ENCODE measurements around the gene AFAP1. TPM values are rescaled to one million over a fixed set of nuclear protein-coding genes. Genes with fewer than 3 reads are reported as not detected.

AFAP1 gene
- polyA plus RNA-seq: 1 to 10 TPM; 2.0 to 4.0 TPM

- 1% methylated on average over 66 to 96 of the region's 96 CpGs for WGBS, 2 donors
- Histone ChIP-seq H3K36me3 (ENCODE audit: control insufficient read depth in 2 of 2, insufficient read depth in 2 of 2, low read length in 1 of 2) (no peaks in the 10 kb centered on the region), H3K9me3 (ENCODE audit: control insufficient read depth in 2 of 2, insufficient read depth in 1 of 2, low read depth in 1 of 2, low read length in 1 of 2) (no peaks in the 10 kb centered on the region), H3K27ac (ENCODE audit: low read depth in 2 of 2, low read length in 1 of 2) (peak within 1 kb of the TSS; percentile 90 to 92), H3K27me3 (ENCODE audit: control insufficient read depth in 1 of 2, insufficient read depth in 2 of 2, low read length in 2 of 2) (no peaks in the 10 kb centered on the region), H3K4me3 (ENCODE audit: low read depth in 1 of 2, low read length in 2 of 2) (peak within 1 kb of the TSS; percentile 67 to 82), H3K4me1 (ENCODE audit: control insufficient read depth in 2 of 2, insufficient read depth in 2 of 2, low read length in 1 of 2) (peaks cover 0 to 9% of the 10 kb centered on the region in 2 donors)
Measured at GRCh38 chr4:7939377-7940108, at the start of gene AFAP1. TSS of gene AFAP1 (minus strand) at chr4:7939861. CDS start at chr4:7872078, 67,783 bp downstream.

GRCh38 chr4:7988437-7988836, 48.8 kb upstream of the AFAP1 start:
- H3K4me1 ChIP-seq (ENCODE audit: control insufficient read depth in 2 of 2, insufficient read depth in 2 of 2, low read length in 1 of 2): peaks cover 0 to 3% of the 10 kb centered on the region in 2 donors
- H3K27me3 ChIP-seq (ENCODE audit: control insufficient read depth in 1 of 2, insufficient read depth in 2 of 2, low read length in 2 of 2): no peaks in the 10 kb centered on the region
- 60 to 82% methylated on average over 1 of the region's 1 CpG for WGBS, 2 donors
- H3K9me3 ChIP-seq (ENCODE audit: control insufficient read depth in 2 of 2, insufficient read depth in 1 of 2, low read depth in 1 of 2, low read length in 1 of 2): no peaks in the 10 kb centered on the region
- H3K36me3 ChIP-seq (ENCODE audit: control insufficient read depth in 2 of 2, insufficient read depth in 2 of 2, low read length in 1 of 2): peaks cover 0 to 3% of the 10 kb centered on the region in 2 donors
- H3K27ac ChIP-seq (ENCODE audit: low read depth in 2 of 2, low read length in 1 of 2): no peak overlapping the region
- H3K4me3 ChIP-seq (ENCODE audit: low read depth in 1 of 2, low read length in 2 of 2): no peak overlapping the region

- peaks cover 0 to 3% of the 10 kb centered on the region in 2 donors for H3K4me1 ChIP-seq (ENCODE audit: control insufficient read depth in 2 of 2, insufficient read depth in 2 of 2, low read length in 1 of 2)
- no peak overlapping the region for H3K4me3 ChIP-seq (ENCODE audit: low read depth in 1 of 2, low read length in 2 of 2)
- no peak overlapping the region for H3K27ac ChIP-seq (ENCODE audit: low read depth in 2 of 2, low read length in 1 of 2)
- H3K27me3 ChIP-seq (ENCODE audit: control insufficient read depth in 1 of 2, insufficient read depth in 2 of 2, low read length in 2 of 2): no peaks in the 10 kb centered on the region
- no peaks in the 10 kb centered on the region for H3K36me3 ChIP-seq (ENCODE audit: control insufficient read depth in 2 of 2, insufficient read depth in 2 of 2, low read length in 1 of 2)
- no peaks in the 10 kb centered on the region for H3K9me3 ChIP-seq (ENCODE audit: control insufficient read depth in 2 of 2, insufficient read depth in 1 of 2, low read depth in 1 of 2, low read length in 1 of 2)
- 50 to 52% methylated on average over 10 of the region's 10 CpGs for WGBS, 2 donors
Measured at GRCh38 chr4:7987148-7987989, 47.7 kb upstream of the AFAP1 start.

- Histone ChIP-seq H3K27me3 (ENCODE audit: control insufficient read depth in 1 of 2, insufficient read depth in 2 of 2, low read length in 2 of 2) (no peaks in the 10 kb centered on the region), H3K4me3 (ENCODE audit: low read depth in 1 of 2, low read length in 2 of 2) (no peak overlapping the region), H3K27ac (ENCODE audit: low read depth in 2 of 2, low read length in 1 of 2) (no peak overlapping the region), H3K9me3 (ENCODE audit: control insufficient read depth in 2 of 2, insufficient read depth in 1 of 2, low read depth in 1 of 2, low read length in 1 of 2) (no peaks in the 10 kb centered on the region), H3K4me1 (ENCODE audit: control insufficient read depth in 2 of 2, insufficient read depth in 2 of 2, low read length in 1 of 2) (peaks cover 0 to 3% of the 10 kb centered on the region in 2 donors), H3K36me3 (ENCODE audit: control insufficient read depth in 2 of 2, insufficient read depth in 2 of 2, low read length in 1 of 2) (no peaks in the 10 kb centered on the region)
- whole genome bisulfite sequencing, 2 donors: 43 to 54% methylated on average over 21 of the region's 21 CpGs
Measured at GRCh38 chr4:7985891-7986441, 46.3 kb upstream of the AFAP1 start.

- Histone ChIP-seq H3K4me1 (ENCODE audit: control insufficient read depth in 2 of 2, insufficient read depth in 2 of 2, low read length in 1 of 2) (peaks cover 0 to 3% of the 10 kb centered on the region in 2 donors), H3K4me3 (ENCODE audit: low read depth in 1 of 2, low read length in 2 of 2) (no peak overlapping the region), H3K9me3 (ENCODE audit: control insufficient read depth in 2 of 2, insufficient read depth in 1 of 2, low read depth in 1 of 2, low read length in 1 of 2) (no peaks in the 10 kb centered on the region), H3K27ac (ENCODE audit: low read depth in 2 of 2, low read length in 1 of 2) (no peak overlapping the region), H3K36me3 (ENCODE audit: control insufficient read depth in 2 of 2, insufficient read depth in 2 of 2, low read length in 1 of 2) (no peaks in the 10 kb centered on the region), H3K27me3 (ENCODE audit: control insufficient read depth in 1 of 2, insufficient read depth in 2 of 2, low read length in 2 of 2) (no peaks in the 10 kb centered on the region)
- 92 to 94% methylated on average over 12 of the region's 12 CpGs for WGBS, 2 donors
Measured at GRCh38 chr4:7985072-7985471, 45.4 kb upstream of the AFAP1 start.

- Histone ChIP-seq H3K9me3 (ENCODE audit: control insufficient read depth in 2 of 2, insufficient read depth in 1 of 2, low read depth in 1 of 2, low read length in 1 of 2) (no peaks in the 10 kb centered on the region), H3K36me3 (ENCODE audit: control insufficient read depth in 2 of 2, insufficient read depth in 2 of 2, low read length in 1 of 2) (peaks cover 0 to 2% of the 10 kb centered on the region in 2 donors), H3K4me3 (ENCODE audit: low read depth in 1 of 2, low read length in 2 of 2) (no peak overlapping the region), H3K27ac (ENCODE audit: low read depth in 2 of 2, low read length in 1 of 2) (no peak overlapping the region), H3K4me1 (ENCODE audit: control insufficient read depth in 2 of 2, insufficient read depth in 2 of 2, low read length in 1 of 2) (peaks cover 0 to 3% of the 10 kb centered on the region in 2 donors), H3K27me3 (ENCODE audit: control insufficient read depth in 1 of 2, insufficient read depth in 2 of 2, low read length in 2 of 2) (no peaks in the 10 kb centered on the region)
- 70 to 82% methylated on average over 31 of the region's 31 CpGs for WGBS, 2 donors
Measured at GRCh38 chr4:7984286-7984925, 44.7 kb upstream of the AFAP1 start.

- 89 to 95% methylated on average over 17 of the region's 17 CpGs for WGBS, 2 donors
Measured at GRCh38 chr4:7983296-7983695, 43.6 kb upstream of the AFAP1 start.

GRCh38 chr4:7981738-7982394, 42.2 kb upstream of the AFAP1 start:
- WGBS, 2 donors: 76 to 80% methylated on average over 8 of the region's 8 CpGs
- Histone ChIP-seq H3K36me3 (ENCODE audit: control insufficient read depth in 2 of 2, insufficient read depth in 2 of 2, low read length in 1 of 2) (peaks cover 0 to 2% of the 10 kb centered on the region in 2 donors), H3K4me1 (ENCODE audit: control insufficient read depth in 2 of 2, insufficient read depth in 2 of 2, low read length in 1 of 2) (peaks cover 7 to 12% of the 10 kb centered on the region in 2 donors), H3K9me3 (ENCODE audit: control insufficient read depth in 2 of 2, insufficient read depth in 1 of 2, low read depth in 1 of 2, low read length in 1 of 2) (no peaks in the 10 kb centered on the region), H3K27me3 (ENCODE audit: control insufficient read depth in 1 of 2, insufficient read depth in 2 of 2, low read length in 2 of 2) (no peaks in the 10 kb centered on the region), H3K27ac (ENCODE audit: low read depth in 2 of 2, low read length in 1 of 2) (no peak overlapping the region), H3K4me3 (ENCODE audit: low read depth in 1 of 2, low read length in 2 of 2) (no peak overlapping the region)

More at GRCh38 chr4:7983296-7983695, 43.6 kb upstream of the AFAP1 start:
- H3K4me3 ChIP-seq (ENCODE audit: low read depth in 1 of 2, low read length in 2 of 2): no peak overlapping the region
- H3K27me3 ChIP-seq (ENCODE audit: control insufficient read depth in 1 of 2, insufficient read depth in 2 of 2, low read length in 2 of 2): no peaks in the 10 kb centered on the region
- no peaks in the 10 kb centered on the region for H3K9me3 ChIP-seq (ENCODE audit: control insufficient read depth in 2 of 2, insufficient read depth in 1 of 2, low read depth in 1 of 2, low read length in 1 of 2)
- peaks cover 7 to 10% of the 10 kb centered on the region in 2 donors for H3K4me1 ChIP-seq (ENCODE audit: control insufficient read depth in 2 of 2, insufficient read depth in 2 of 2, low read length in 1 of 2)
- no peak overlapping the region for H3K27ac ChIP-seq (ENCODE audit: low read depth in 2 of 2, low read length in 1 of 2)
- peaks cover 0 to 2% of the 10 kb centered on the region in 2 donors for H3K36me3 ChIP-seq (ENCODE audit: control insufficient read depth in 2 of 2, insufficient read depth in 2 of 2, low read length in 1 of 2)

GRCh38 chr4:7980036-7980435, 40.4 kb upstream of the AFAP1 start:
- Histone ChIP-seq H3K9me3 (ENCODE audit: control insufficient read depth in 2 of 2, insufficient read depth in 1 of 2, low read depth in 1 of 2, low read length in 1 of 2) (no peaks in the 10 kb centered on the region), H3K27me3 (ENCODE audit: control insufficient read depth in 1 of 2, insufficient read depth in 2 of 2, low read length in 2 of 2) (no peaks in the 10 kb centered on the region), H3K36me3 (ENCODE audit: control insufficient read depth in 2 of 2, insufficient read depth in 2 of 2, low read length in 1 of 2) (peaks cover 0 to 2% of the 10 kb centered on the region in 2 donors), H3K27ac (ENCODE audit: low read depth in 2 of 2, low read length in 1 of 2) (no peak overlapping the region), H3K4me3 (ENCODE audit: low read depth in 1 of 2, low read length in 2 of 2) (no peak overlapping the region), H3K4me1 (ENCODE audit: control insufficient read depth in 2 of 2, insufficient read depth in 2 of 2, low read length in 1 of 2) (peaks cover 7 to 9% of the 10 kb centered on the region in 2 donors)
- WGBS, 2 donors: 83 to 93% methylated on average over 2 of the region's 2 CpGs
